HG02852 (cell line): ENCODE data around the gene VWC2.
"Not testable (repeated sequence)": the region's sequence is repeated elsewhere in the genome, so short reads cannot be mapped to it uniquely, and the experiment has no call there.

Source experiments
- ATAC-seq: cut with Tn5 transposase; IDR thresholded peaks from one replicate; pipeline ENCODE4 v1.9.1; 2021; ENCODE audit warnings: mild to moderate bottlenecking, moderate library complexity; ENCODE audit not compliant: unreplicated experiment

The VWC2 gene

GRCh38 chr7:49848211-49848841, 74.9 kb downstream of the VWC2 start:
- ATAC-seq, result no peak

GRCh38 chr7:49850921-49851613, 77.6 kb downstream of the VWC2 start:
- ATAC-seq, result no peak

- not testable (repeated sequence) for ATAC-seq
These were observed 78.1 kb downstream of the VWC2 start for GRCh38 chr7:49851614-49851934.

- peak; percentile 75 for ATAC-seq
These were observed 79.4 kb downstream of the VWC2 start for GRCh38 chr7:49852619-49853462.

GRCh38 chr7:49855281-49855980, 82.0 kb downstream of the VWC2 start:
- no peak for ATAC-seq

- no peak for ATAC-seq
These were observed 86.9 kb downstream of the VWC2 start for GRCh38 chr7:49860293-49860692.

GRCh38 chr7:49866076-49866735, 92.8 kb downstream of the VWC2 start:
- ATAC-seq, result no peak

- no peak for ATAC-seq
These were observed 93.5 kb downstream of the VWC2 start for GRCh38 chr7:49866910-49867309.

- ATAC-seq, result no peak
These were observed 100.0 kb downstream of the VWC2 start for GRCh38 chr7:49873420-49873819.

GRCh38 chr7:49875336-49875735, 101.9 kb downstream of the VWC2 start:
- ATAC-seq, result no peak

- ATAC-seq, result no peak
These were observed 102.8 kb downstream of the VWC2 start for GRCh38 chr7:49876202-49876601.

- ATAC-seq, result no peak
These were observed 104.7 kb downstream of the VWC2 start for GRCh38 chr7:49878089-49878488.

- no peak for ATAC-seq
These were observed 105.2 kb downstream of the VWC2 start for GRCh38 chr7:49878627-49879026.

- no peak for ATAC-seq
These were observed 110.5 kb downstream of the VWC2 start for GRCh38 chr7:49883933-49884332.

GRCh38 chr7:49885593-49886285, 112.3 kb downstream of the VWC2 start:
- no peak for ATAC-seq

GRCh38 chr7:49892481-49892880, 119.0 kb downstream of the VWC2 start:
- ATAC-seq, result no peak

GRCh38 chr7:49893131-49893530, 119.7 kb downstream of the VWC2 start:
- ATAC-seq, result no peak

GRCh38 chr7:49894543-49894942, 121.1 kb downstream of the VWC2 start:
- ATAC-seq, result no peak

- ATAC-seq, result no peak
These were observed 138.5 kb downstream of the VWC2 start for GRCh38 chr7:49911909-49912308.

- ATAC-seq, result no peak
These were observed 153.3 kb downstream of the VWC2 start for GRCh38 chr7:49926720-49927119.
